HCEC 1CT (cell line): ENCODE measurements around the gene ZNF212.

Source experiments
- DNase-seq: peaks from one replicate; pipeline ENCODE4 v3.0.0-alpha.2; 2017

ZNF212 gene

GRCh38 chr7:149239345-149240143 is at the start of gene ZNF212:
Gene ZNF212, plus strand, starts transcription at chr7:149239651. Its CDS starts 128 bp downstream, at chr7:149239779.
- peak; percentile 89 for DNase-seq

GRCh38 chr7:149191851-149192250 is 47.6 kb upstream of the ZNF212 start:
- DNase-seq: no peak

- no peak for DNase-seq
Observed at GRCh38 chr7:149194799-149195179, 44.7 kb upstream of the ZNF212 start.

GRCh38 chr7:149195180-149196150 is 44.0 kb upstream of the ZNF212 start, which contains the start of gene ZNF282:
Gene ZNF282, plus strand, starts transcription at chr7:149195546. Its CDS starts 44 bp downstream, at chr7:149195590.
- peak; percentile 91 for DNase-seq

GRCh38 chr7:149196151-149196704 is 43.2 kb upstream of the ZNF212 start:
- DNase-seq: no peak

GRCh38 chr7:149196705-149197171 is 42.7 kb upstream of the ZNF212 start:
- DNase-seq: peak; percentile 22

GRCh38 chr7:149197675-149198074 is 41.8 kb upstream of the ZNF212 start:
- no peak for DNase-seq

- no peak for DNase-seq
Observed at GRCh38 chr7:149198161-149198816, 41.2 kb upstream of the ZNF212 start.

- no peak for DNase-seq
Observed at GRCh38 chr7:149199234-149199995, 40.0 kb upstream of the ZNF212 start.

- DNase-seq: no peak
Observed at GRCh38 chr7:149202831-149203231, 36.6 kb upstream of the ZNF212 start.

- DNase-seq: no peak
Observed at GRCh38 chr7:149205690-149206381, 33.6 kb upstream of the ZNF212 start.

GRCh38 chr7:149207324-149208035 is 32.0 kb upstream of the ZNF212 start:
- DNase-seq: no peak

- peak; percentile 82 for DNase-seq
Observed at GRCh38 chr7:149209518-149210269, 29.8 kb upstream of the ZNF212 start.

- DNase-seq: no peak
Observed at GRCh38 chr7:149210551-149210950, 28.9 kb upstream of the ZNF212 start.

GRCh38 chr7:149214020-149214720 is 25.3 kb upstream of the ZNF212 start:
- DNase-seq: no peak

GRCh38 chr7:149216402-149216801 is 23.0 kb upstream of the ZNF212 start:
- DNase-seq: no peak

GRCh38 chr7:149217570-149217969 is 21.9 kb upstream of the ZNF212 start:
- no peak for DNase-seq

- DNase-seq: no peak
Observed at GRCh38 chr7:149218469-149219420, 20.7 kb upstream of the ZNF212 start.
